Thyroid gland (tissue), 4 donors: ENCODE measurements around the gene ZAR1. TPM values are rescaled to one million over a fixed set of nuclear protein-coding genes. Genes with fewer than 3 reads are reported as not detected.

ENCODE experiments used
- DNase-seq, 2 donors: peaks; one replicate each; pipeline ENCODE4 v3.0.0-alpha.2; 2019
- H3K27ac ChIP-seq, 3 donors: fragments of 200-600 bp; sonication (generic); 1 replicate in 2 of 3; 2 replicates in 1 of 3; pipeline ENCODE4 v1.5.1; 2016 to 2019; ENCODE audit warnings: mild to moderate bottlenecking in 1 of 3, moderate library complexity in 1 of 3
- H3K27me3 ChIP-seq: fragments of 200-600 bp; sonication (generic); one replicate; pipeline ENCODE4 v1.5.1; 2019
- H3K36me3 ChIP-seq, 2 donors: fragments of 200-600 bp; sonication (generic); one replicate each; pipeline ENCODE4 v1.5.1; 2016 to 2019
- H3K4me1 ChIP-seq, 2 donors: fragments of 200-600 bp; sonication (generic); one replicate each; pipeline ENCODE4 v1.5.1; 2017 to 2019
- H3K4me3 ChIP-seq, 3 donors: fragments of 200-600 bp; sonication (generic); replicated peaks in 1 of 3; 1 replicate in 2 of 3; 2 replicates in 1 of 3; pipeline ENCODE4 v1.5.1; 2016; ENCODE audit warnings: mild to moderate bottlenecking in 1 of 3
- H3K9me3 ChIP-seq: fragments of 200-600 bp; sonication (generic); one replicate; pipeline ENCODE4 v1.5.1; 2017
- POLR2A ChIP-seq, 2 donors: fragments of 450-650 bp; IDR thresholded peaks; one replicate each; pipeline ENCODE4 v1.6.1; 2017; ENCODE audit warnings: antibody characterized with exemption in 2 of 2, mild to moderate bottlenecking in 2 of 2, moderate library complexity in 1 of 2
- WGBS, 2 donors: methylation state at CpG; one replicate each; pipeline ENCODE4 v1.1.5; 2017; 5-methylcytosine and 5-hydroxymethylcytosine counted together
- intact Hi-C: fragments of 100-400 bp; cut with DNase I; formaldehyde crosslinking; loops from one replicate; pipeline ENCODE4 v1.15.1; 2023
- total RNA-seq, 4 donors: library from RNA; depleted of rRNA; stranded (reverse); fragments of >200 nt; gene quantifications; one replicate each; pipeline ENCODE4 v1.2.3, GENCODE V29; 2016
- TF ChIP-seq, protein P1 (sequence below), 6 experiments: fragments of 200-600 bp in 3 of 6; fragments of 450-650 bp in 3 of 6; sonication (generic) in 3 of 6; IDR thresholded peaks; one replicate each; pipeline ENCODE4 v1.5.1; 2016 to 2019; ENCODE audit warnings: antibody characterized with exemption in 6 of 6, mild to moderate bottlenecking in 2 of 6, inconsistent platforms in 1 of 6, moderate library complexity in 1 of 6

Gene ZAR1
- total RNA-seq, 4 donors from 2014 or later: not detected

DNA sequence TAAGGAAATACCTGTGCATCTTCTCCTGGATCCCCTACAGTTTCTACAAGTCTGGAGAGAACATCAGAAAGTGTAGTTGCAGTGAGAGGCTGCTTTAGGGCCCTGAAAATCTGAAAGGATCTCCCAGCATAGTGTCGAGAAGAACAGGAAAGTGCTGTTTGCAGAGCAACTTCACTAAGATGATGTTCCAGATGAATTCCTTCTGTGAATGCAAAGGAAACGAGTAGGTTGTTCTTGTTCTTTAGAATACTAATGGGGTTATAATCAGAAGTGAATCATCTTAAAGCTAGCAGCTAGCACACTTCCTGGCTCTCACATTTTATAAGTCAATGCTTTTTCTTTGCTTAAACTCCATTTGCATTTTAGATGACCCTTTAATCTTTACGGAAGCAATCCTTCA lies 53.7 kb downstream of the ZAR1 start:
- H3K36me3 ChIP-seq: peaks cover 16 to 19% of the 10 kb centered on the region in 2 donors
- intact Hi-C loops: no loop called here

More for the DNA sequence above, 53.7 kb downstream of the ZAR1 start:
- Histone ChIP-seq H3K4me3 (no peak overlapping the region), H3K27me3 (no peaks in the 10 kb centered on the region), H3K9me3 (no peaks in the 10 kb centered on the region), H3K27ac (peak overlapping the region in 1 of 3 donors; percentile 8), H3K4me1 (peaks cover 3 to 5% of the 10 kb centered on the region in 2 donors)
- TF ChIP-seq, protein P1, sequence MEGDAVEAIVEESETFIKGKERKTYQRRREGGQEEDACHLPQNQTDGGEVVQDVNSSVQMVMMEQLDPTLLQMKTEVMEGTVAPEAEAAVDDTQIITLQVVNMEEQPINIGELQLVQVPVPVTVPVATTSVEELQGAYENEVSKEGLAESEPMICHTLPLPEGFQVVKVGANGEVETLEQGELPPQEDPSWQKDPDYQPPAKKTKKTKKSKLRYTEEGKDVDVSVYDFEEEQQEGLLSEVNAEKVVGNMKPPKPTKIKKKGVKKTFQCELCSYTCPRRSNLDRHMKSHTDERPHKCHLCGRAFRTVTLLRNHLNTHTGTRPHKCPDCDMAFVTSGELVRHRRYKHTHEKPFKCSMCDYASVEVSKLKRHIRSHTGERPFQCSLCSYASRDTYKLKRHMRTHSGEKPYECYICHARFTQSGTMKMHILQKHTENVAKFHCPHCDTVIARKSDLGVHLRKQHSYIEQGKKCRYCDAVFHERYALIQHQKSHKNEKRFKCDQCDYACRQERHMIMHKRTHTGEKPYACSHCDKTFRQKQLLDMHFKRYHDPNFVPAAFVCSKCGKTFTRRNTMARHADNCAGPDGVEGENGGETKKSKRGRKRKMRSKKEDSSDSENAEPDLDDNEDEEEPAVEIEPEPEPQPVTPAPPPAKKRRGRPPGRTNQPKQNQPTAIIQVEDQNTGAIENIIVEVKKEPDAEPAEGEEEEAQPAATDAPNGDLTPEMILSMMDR (IDR thresholded peaks at IDR 0.05): no peak
- TF ChIP-seq POLR2A (IDR thresholded peaks at IDR 0.05): no peak
- WGBS, 2 donors: 53 to 70% methylated on average over 3 of the region's 3 CpGs
- DNase-seq: no peak

Other genes with a start within 250 kb of the ZAR1 start
- gene TEC, start 220.4 kb upstream of the ZAR1 start, total RNA-seq: 10 to 100 TPM in 1 of 4 donors, 1 to 10 TPM in 3; 3.6 to 12.7 (median 3.9) TPM
- 100 to 1,000 TPM in 1 of 4 donors, 10 to 100 TPM in 3; 40.8 to 191 (median 82.5) TPM for gene SLAIN2, start 148.7 kb upstream of the ZAR1 start, total RNA-seq
- under 1 TPM in 1 of 4 donors, not detected in 3; 0.13 TPM for gene SLC10A4, start 6.9 kb upstream of the ZAR1 start, total RNA-seq